Measurements from ENCODE around the gene PANK1. TPM values are rescaled to one million over a fixed set of nuclear protein-coding genes. Genes with fewer than 3 reads are reported as not detected.

The PANK1 gene
- total and polyA plus RNA-seq, 2 donors from 2014 or later: 5.4 to 31.3 TPM

DNA sequence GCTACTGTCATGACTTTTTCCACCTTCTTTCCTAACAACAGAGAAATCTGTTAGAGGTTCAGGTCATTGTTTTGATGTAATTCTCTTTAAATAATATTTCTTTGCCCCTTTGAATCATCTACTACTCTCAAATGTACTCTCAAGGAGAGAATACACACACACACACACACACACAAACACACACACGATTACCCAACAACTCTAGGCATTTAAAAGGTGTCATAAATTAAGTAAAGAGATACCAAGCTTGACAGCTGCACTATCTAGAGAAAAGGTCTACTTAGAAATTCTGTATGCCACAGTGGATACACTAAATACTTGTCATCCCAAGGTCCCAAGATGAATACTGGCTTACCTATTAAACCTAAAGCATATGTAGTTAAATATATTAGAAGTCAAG is 4.8 kb downstream of the PANK1 start:
- intact Hi-C loops (cut with DNase I): no loop called here
- no peaks in the 10 kb centered on the region for H3K9me3 ChIP-seq (ENCODE audit: control insufficient read depth in 2 of 3, insufficient read depth in 1 of 3, low read length in 3 of 3)
- no peak overlapping the region for H3K9ac ChIP-seq (ENCODE audit: low read length in 3 of 3)
- H3K36me3 ChIP-seq (ENCODE audit: control insufficient read depth in 2 of 3, insufficient read depth in 3 of 3, low read length in 3 of 3): peaks cover 0 to 3% (median 0%) of the 10 kb centered on the region in 3 donors
- no peaks in the 10 kb centered on the region for H3K27me3 ChIP-seq (ENCODE audit: control insufficient read depth, insufficient read depth, low read length)
- peaks cover 0 to 9% (median 0%) of the 10 kb centered on the region in 3 donors for H3K4me1 ChIP-seq (ENCODE audit: control insufficient read depth in 2 of 3, insufficient read depth in 2 of 3, low read depth in 1 of 3, low read length in 3 of 3)
- peak overlapping the region in 1 of 3 donors; percentile 89 for H3K4me3 ChIP-seq (ENCODE audit: low read length in 3 of 3)
- DNase-seq (no peak), FAIRE-seq (no peak)
- H3K27ac ChIP-seq (ENCODE audit: low read depth in 2 of 2, low read length in 2 of 2): peak overlapping the region in 1 of 2 donors; percentile 5
- TF ChIP-seq, protein P1, sequence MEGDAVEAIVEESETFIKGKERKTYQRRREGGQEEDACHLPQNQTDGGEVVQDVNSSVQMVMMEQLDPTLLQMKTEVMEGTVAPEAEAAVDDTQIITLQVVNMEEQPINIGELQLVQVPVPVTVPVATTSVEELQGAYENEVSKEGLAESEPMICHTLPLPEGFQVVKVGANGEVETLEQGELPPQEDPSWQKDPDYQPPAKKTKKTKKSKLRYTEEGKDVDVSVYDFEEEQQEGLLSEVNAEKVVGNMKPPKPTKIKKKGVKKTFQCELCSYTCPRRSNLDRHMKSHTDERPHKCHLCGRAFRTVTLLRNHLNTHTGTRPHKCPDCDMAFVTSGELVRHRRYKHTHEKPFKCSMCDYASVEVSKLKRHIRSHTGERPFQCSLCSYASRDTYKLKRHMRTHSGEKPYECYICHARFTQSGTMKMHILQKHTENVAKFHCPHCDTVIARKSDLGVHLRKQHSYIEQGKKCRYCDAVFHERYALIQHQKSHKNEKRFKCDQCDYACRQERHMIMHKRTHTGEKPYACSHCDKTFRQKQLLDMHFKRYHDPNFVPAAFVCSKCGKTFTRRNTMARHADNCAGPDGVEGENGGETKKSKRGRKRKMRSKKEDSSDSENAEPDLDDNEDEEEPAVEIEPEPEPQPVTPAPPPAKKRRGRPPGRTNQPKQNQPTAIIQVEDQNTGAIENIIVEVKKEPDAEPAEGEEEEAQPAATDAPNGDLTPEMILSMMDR (IDR thresholded peaks at IDR 0.05; ENCODE audit: borderline replicate concordance, extremely low read depth, insufficient read depth): no peak

DNA sequence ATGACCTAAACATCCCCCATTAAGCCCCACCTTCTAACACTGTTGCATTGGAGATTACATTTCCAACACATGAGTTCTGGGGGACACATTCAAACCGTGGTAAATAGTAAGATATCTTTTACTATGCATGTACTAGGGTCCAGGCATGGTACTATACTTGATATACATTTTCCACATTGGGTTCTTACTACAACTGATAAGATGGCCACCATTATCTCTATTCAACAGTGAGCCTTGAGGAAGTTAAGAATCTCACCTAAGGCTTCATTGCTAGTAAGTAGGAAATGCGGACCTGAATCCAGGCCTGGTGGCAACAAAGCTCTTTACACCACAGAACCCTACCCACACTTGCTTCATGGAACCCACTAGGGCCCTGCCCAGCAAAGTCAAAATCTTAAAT is 5.7 kb downstream of the PANK1 start:
- Histone ChIP-seq H3K9me3 (ENCODE audit: control insufficient read depth in 2 of 3, insufficient read depth in 1 of 3, low read length in 3 of 3) (no peaks in the 10 kb centered on the region), H3K9ac (ENCODE audit: low read length in 3 of 3) (no peak overlapping the region), H3K27ac (ENCODE audit: low read depth in 2 of 2, low read length in 2 of 2) (no peak overlapping the region), H3K4me3 (ENCODE audit: low read length in 3 of 3) (no peak overlapping the region), H3K36me3 (ENCODE audit: control insufficient read depth in 2 of 3, insufficient read depth in 3 of 3, low read length in 3 of 3) (peaks cover 0 to 3% (median 1%) of the 10 kb centered on the region in 3 donors), H3K4me1 (ENCODE audit: control insufficient read depth in 2 of 3, insufficient read depth in 2 of 3, low read depth in 1 of 3, low read length in 3 of 3) (peaks cover 0 to 15% (median 0%) of the 10 kb centered on the region in 3 donors), H3K27me3 (ENCODE audit: control insufficient read depth, insufficient read depth, low read length) (no peaks in the 10 kb centered on the region)
- intact Hi-C loops (cut with DNase I): no loop called here
- DNase-seq (no peak), FAIRE-seq (no peak)
- TF ChIP-seq, protein P1 (IDR thresholded peaks at IDR 0.05; ENCODE audit: borderline replicate concordance, extremely low read depth, insufficient read depth): no peak

DNA sequence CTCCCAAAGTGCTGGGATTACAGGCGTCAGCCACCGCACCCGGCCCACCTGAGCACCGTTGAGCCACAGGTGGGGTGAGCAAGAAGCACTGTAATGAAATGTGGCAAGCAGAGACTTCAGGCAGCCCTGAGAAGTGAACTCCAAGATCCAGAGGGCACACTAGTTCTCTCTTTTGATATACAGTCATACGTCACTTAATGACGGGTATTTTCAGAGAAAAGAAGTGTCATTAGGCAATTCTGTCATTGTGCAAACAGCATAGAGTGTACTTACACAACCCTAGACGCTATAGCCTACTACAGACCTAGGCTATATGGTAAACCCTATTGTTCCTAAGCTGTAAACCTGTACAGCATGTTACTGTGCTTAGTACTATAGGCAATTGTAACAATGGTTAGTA is 7.9 kb downstream of the PANK1 start:
- FAIRE-seq: no peak
- no peak overlapping the region for H3K27ac ChIP-seq (ENCODE audit: low read depth in 2 of 2, low read length in 2 of 2)
- intact Hi-C loops (cut with DNase I): no loop called here
- no peaks in the 10 kb centered on the region for H3K27me3 ChIP-seq (ENCODE audit: control insufficient read depth, insufficient read depth, low read length)
- peaks cover 0 to 6% (median 3%) of the 10 kb centered on the region in 3 donors for H3K36me3 ChIP-seq (ENCODE audit: control insufficient read depth in 2 of 3, insufficient read depth in 3 of 3, low read length in 3 of 3)
- no peaks in the 10 kb centered on the region for H3K9me3 ChIP-seq (ENCODE audit: control insufficient read depth in 2 of 3, insufficient read depth in 1 of 3, low read length in 3 of 3)
- H3K4me3 ChIP-seq (ENCODE audit: low read length in 3 of 3): no peak overlapping the region
- H3K9ac ChIP-seq (ENCODE audit: low read length in 3 of 3): no peak overlapping the region
- TF ChIP-seq, protein P1 (IDR thresholded peaks at IDR 0.05; ENCODE audit: borderline replicate concordance, extremely low read depth, insufficient read depth): no peak
- peaks cover 0 to 31% (median 6%) of the 10 kb centered on the region in 3 donors for H3K4me1 ChIP-seq (ENCODE audit: control insufficient read depth in 2 of 3, insufficient read depth in 2 of 3, low read depth in 1 of 3, low read length in 3 of 3)
- no peak for DNase-seq

DNA sequence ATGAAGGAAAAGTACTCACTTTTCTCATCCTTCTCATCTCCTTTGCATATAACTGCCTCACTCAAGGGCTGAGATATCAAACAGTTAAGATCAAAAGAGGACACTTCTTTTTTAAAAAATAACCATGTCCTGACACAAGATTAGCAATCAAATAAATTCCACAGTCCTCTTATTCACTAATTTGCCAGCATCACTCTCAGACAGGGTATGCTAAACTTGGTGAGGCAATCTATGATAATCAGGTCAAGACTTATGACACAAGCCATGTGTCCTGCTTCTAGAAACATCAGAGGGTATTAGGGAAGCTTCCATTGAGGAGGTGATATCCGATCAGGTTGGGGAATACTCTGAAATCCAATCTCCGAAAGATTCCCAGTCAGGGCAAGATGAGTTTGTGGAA is 10.4 kb downstream of the PANK1 start:
- H3K9ac ChIP-seq (ENCODE audit: low read length in 3 of 3): no peak overlapping the region
- no peak for FAIRE-seq
- H3K36me3 ChIP-seq (ENCODE audit: control insufficient read depth in 2 of 3, insufficient read depth in 3 of 3, low read length in 3 of 3): peaks cover 0 to 6% (median 3%) of the 10 kb centered on the region in 3 donors
- TF ChIP-seq, protein P1 (IDR thresholded peaks at IDR 0.05; ENCODE audit: borderline replicate concordance, extremely low read depth, insufficient read depth): no peak
- no peak for DNase-seq
- intact Hi-C loops (cut with DNase I): no loop called here
- peak overlapping the region in 1 of 2 donors; percentile 88 for H3K27ac ChIP-seq (ENCODE audit: low read depth in 2 of 2, low read length in 2 of 2)
- H3K4me3 ChIP-seq (ENCODE audit: low read length in 3 of 3): no peak overlapping the region
- no peaks in the 10 kb centered on the region for H3K27me3 ChIP-seq (ENCODE audit: control insufficient read depth, insufficient read depth, low read length)
- H3K9me3 ChIP-seq (ENCODE audit: control insufficient read depth in 2 of 3, insufficient read depth in 1 of 3, low read length in 3 of 3): no peaks in the 10 kb centered on the region
- peaks cover 0 to 39% (median 6%) of the 10 kb centered on the region in 3 donors for H3K4me1 ChIP-seq (ENCODE audit: control insufficient read depth in 2 of 3, insufficient read depth in 2 of 3, low read depth in 1 of 3, low read length in 3 of 3)

Measured in kidney (tissue), 14 donors.